GM18870 (cell line): Measurements from ENCODE around the gene NHS.
"Not testable (repeated sequence)": the region's sequence is repeated elsewhere in the genome, so short reads cannot be mapped to it uniquely, and the experiment has no call there.

Experiments
- ATAC-seq: cut with Tn5 transposase; IDR thresholded peaks from one replicate; pipeline ENCODE4 v1.9.1; 2021; ENCODE audit warnings: moderate library complexity; ENCODE audit not compliant: unreplicated experiment

NHS gene

DNA sequence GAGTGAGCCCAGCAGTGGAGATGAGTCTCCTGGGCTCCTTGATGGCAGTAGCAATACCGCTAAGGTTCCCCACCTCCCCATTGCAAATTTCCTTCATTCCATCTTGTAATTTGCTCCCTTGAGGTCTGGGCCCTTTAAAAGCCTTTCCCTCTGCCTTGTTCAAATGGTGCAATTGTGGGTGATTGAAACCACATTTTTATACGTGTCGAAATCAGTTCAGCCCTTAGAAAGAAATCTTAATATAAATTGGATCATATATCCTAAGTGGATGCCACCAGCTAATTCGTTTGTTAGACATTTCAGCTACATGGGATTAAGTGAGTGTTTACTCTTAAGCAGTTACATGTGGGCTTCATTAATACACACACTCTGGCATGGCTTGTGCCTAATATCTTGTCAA lies 68.6 kb downstream of the NHS start:
- ATAC-seq = no peak

DNA sequence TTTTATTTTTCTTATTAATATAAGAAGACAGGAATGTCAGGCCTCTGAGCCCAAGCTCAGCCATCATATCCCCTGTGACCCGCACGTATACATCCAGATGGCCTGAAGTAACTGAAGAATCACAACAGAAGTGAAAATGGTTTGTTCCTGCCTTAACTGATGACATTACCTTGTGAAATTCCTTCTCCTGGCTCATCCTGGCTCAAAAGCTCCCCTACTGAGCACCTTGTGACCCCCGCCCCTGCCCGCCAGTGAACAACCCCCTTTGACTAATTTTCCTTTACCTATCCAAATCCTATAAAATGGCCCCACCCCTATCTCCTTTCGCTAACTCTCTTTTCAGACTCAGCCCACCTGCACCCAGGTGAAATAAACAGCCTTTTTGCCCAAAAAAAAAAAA lies 71.3 kb downstream of the NHS start:
- not testable (repeated sequence) for ATAC-seq

DNA sequence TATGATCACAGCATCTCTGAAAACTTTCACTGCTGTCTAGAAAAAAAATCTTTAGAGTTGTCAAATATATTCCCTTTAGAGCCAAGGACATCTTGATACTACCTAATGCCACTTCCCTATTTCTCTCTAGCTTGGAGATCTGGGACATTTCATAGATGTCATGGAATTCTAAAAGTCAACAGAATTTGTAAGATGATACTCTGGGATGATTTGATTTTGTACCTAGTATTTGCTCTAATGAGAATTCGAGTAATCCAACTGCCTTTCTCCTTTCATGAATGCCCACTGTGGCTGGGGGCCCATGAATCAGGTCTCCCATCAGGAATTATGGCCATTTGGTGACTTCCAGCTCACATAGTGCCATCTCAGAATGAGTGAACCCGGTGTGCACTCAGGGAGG lies 73.2 kb downstream of the NHS start:
- ATAC-seq = no peak

DNA sequence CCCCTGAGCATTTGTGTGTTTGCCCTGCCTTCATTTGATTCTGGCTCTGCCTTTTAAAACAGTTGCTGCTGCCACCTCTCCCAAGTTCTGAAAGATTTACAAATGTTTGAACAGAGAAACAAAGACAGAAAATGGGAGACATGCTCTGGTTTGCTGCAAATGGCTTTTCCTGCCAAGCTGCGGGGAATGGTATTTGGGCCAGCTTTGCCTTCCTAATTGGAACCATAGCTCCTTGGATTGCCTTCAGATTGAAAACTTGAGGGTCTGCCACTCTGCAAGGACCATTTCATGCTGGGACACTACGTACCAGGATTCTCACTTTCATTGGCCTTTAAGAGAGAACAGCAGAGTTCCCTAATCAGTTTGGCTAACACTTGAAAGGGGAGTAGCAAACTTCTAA lies 74.9 kb downstream of the NHS start:
- ATAC-seq = no peak

DNA sequence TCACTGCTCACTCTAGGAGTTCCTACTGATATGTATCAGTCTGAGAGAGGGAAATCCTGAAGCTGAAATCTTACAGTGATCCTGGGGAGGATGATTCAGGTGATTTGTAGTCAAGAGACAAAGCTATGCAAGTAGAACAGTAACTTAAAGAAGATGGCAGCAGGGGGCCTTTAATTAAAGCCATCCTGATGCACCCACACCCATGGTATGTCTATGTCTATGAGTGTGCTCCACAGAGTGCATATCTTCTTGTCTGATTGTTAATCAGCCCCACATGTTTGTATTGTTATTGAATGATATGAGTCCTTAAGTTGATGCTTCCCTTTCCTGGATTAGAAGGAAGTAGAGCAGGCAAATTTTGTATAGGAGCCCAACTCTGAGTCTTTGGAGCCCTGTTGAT lies 78.8 kb downstream of the NHS start:
- no peak for ATAC-seq

DNA sequence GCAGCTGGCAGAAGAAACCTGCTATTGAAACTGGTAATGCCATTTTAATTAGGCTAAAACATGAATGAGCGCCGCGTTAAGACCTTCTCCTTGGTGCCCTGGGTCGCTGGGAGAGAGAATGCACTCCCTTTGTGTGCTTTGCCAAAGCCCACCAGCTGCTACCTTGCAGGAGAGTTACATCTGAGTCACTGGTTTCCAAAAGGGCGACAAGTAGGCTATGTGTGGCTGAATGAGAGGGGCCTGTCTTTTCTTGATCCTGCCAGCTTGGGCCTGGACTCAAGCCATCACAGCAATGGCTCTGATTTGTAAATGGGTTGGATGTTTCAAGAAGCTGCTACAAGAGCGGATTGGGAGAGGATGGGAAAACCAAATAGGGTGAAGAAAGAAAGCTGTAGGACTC lies 81.5 kb downstream of the NHS start:
- no peak for ATAC-seq

DNA sequence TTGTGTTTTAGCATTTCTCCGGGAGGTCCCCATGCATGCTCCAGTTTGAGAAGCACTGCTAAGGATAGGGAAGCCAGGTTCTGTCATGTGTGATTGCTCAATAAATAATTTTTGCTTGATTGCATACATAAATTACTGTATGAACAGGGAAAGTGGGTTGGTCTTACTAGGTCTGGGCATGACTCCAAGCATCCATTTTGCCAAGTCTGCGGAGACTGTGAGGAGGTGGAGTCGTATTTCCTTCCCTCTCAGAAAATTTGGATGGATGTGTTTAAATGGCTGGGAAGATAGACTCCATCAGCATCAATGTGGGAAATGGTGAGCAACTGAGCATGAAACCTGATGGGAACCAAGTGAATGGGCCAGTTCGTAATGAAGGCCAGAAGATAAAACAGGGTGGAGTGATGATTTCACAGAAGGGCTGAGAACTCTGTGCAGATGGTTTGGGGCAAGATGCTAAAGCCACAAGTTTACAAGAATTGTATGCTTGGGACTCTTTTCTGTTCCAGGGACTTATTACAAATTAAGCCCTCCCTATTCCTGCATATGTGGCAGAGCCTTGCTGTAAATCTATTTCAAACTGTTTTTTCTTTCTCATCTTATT lies 84.1 kb downstream of the NHS start:
- no peak for ATAC-seq

DNA sequence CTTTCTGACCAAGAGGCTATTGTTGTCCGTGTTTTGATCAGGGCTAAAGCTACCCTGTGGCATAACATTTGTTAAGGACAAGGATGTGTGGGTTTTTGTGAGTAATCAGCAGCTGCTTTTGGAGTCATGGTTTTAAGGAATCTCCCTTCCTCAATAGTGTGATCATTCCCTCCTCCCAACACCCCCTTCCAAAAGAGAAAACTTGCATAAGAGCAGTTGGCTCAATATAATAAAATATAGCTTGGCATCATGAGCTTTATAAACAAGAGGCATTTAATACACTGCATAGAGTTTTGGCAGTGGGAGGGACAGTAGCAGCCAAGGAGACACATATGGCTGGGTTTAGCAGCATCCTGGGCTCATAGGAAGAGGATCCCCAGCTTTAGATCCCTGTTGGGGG lies 84.7 kb downstream of the NHS start:
- no peak for ATAC-seq

DNA sequence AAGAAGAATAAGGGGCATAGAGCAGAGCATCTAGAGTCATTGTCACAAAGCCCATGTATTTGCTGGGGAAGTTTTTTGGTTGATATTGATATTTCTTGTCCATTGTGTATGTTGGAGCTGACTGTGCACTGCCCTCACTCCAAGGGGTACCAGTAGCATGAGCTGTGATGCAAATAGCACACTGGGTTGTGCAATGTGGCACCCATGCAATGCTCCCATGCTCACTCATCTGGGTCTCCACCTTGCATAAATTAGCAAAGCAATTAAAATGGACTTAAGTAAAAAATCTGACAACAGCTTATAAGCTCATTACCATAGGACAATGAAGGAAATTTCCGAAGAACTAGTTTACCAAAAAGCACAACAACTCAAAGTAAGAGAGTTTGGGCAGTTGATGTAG lies 87.9 kb downstream of the NHS start:
- no peak for ATAC-seq

DNA sequence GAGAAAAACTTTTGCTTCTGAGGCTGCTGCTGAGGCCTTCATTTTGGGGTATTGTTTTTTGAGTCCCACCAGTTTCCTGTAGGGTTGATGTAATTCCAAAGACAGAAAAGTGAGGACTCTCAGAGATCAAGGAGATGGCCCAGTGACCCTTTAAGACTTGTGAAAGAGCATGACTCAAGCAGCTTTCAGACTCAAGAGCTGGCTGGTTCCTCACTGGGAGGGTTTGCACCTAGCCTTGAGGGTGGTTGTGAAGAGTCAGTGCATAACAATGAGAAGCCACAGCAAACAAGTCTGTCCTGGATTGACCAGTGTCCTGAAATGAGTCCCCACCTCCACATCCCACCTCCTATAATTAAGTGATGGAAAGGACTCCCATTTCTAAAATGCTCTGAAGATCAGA lies 89.2 kb downstream of the NHS start:
- no peak for ATAC-seq

DNA sequence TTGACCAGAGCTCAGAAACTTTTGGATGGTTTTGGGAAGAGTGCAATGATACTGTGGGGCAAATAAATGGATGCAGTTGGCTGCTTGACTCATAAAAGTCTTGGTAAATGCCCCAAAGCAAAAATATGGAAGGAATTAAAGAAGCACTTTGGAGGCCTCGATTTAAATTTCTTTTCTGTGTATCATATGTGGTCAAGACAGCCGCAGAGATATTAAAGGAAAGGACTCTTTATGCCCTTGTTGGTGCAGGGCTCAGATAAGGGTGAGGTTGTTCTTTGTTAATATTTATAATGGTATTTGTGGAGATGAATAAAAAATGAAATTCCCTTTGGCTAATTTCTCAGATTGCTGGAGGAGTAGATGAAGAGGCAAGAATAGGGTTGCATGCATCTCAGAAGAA lies 90.2 kb downstream of the NHS start:
- ATAC-seq = no peak

DNA sequence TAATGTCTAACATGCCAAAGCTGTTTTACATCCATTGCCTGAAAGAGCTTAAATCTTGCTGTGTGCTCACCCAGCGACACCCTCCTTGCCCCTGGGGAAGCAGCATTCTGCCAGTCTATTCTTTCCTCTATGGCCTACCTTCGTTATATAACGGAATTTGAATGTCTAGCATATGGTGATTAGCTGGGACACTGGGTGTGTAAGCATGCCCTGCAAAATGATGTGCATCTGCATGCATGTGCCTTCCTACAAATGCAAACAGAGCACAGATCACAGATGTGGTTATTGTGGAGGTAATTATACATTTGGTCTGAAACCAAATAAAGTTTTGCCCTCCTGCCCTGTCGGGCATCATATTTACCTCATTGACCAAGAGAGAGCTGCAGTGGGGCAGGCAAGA lies 90.8 kb downstream of the NHS start:
- no peak for ATAC-seq

DNA sequence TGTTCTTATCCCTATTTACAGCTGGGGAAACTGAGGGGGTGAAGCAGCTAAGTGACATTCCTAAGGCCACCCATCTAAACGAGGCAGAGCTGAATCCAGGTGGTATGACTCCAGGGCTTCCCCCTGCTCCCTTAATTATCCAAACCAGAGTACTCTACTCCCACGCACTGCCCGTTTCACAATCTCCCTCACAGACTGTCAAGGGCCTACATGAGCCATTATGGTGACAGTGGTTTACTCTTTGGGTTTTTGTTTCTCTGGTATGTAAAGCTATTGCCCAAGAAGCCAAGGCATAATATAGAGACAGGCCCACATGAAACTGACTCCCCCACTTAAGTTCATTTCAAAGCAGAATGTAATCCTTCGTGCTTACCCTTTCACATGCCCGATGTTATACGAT lies 95.1 kb downstream of the NHS start:
- ATAC-seq = no peak

DNA sequence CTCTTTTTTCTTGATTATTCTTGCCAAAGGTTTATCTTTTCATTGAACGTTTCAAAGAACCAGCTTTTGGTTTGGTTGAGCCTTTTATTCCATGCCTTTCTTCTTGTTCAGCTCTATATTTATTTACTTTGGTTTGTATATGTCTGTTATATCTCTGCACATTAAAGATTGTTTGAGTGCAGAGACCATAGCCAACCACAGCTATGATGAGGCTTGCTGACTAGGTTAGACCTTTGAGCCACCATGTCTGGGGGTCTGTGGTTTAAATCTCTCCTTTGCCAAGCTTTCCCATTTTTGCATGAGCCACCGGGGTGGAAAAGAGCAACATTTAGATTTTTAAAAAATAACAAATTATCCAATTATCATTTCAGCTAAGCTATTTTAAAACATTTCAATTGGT lies 96.1 kb downstream of the NHS start:
- no peak for ATAC-seq

DNA sequence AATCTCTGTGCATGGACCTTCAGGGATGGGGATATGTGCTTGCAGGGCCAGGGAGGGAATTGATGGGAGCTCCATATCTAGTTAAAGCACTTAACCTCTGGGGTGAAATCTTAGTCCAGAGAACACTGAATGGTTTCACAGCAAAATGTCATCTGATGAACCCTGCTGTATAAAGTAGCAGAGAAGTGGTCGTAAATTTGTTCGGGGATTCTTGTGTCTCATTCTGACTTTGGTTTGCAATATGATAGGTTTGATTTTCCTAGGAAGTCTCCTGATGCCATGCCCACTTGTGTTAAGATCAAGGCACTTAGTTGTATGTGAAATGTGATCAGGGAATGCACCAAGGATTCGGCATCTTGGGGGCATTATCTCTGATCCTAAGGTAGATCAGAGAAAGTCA lies 96.9 kb downstream of the NHS start:
- no peak for ATAC-seq

DNA sequence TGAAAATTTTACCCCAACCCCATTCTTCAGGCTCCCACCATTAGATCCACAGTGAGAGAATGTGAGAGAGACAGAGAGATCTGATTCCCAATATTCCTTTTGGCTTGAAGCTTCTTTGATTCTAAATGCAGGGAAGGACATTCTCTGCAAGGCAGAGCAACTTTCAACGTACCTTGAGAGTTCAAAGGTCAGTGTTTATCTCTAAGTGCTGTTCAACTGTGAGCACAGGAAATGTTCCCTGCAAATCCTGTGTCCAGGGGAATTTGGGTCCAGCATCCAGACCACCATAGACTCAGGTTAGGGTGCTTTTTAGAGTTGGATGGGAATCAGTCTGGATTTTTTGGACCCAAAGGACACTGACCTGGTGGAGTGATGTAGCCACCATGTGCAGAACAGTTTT lies 97.4 kb downstream of the NHS start:
- ATAC-seq = no peak

DNA sequence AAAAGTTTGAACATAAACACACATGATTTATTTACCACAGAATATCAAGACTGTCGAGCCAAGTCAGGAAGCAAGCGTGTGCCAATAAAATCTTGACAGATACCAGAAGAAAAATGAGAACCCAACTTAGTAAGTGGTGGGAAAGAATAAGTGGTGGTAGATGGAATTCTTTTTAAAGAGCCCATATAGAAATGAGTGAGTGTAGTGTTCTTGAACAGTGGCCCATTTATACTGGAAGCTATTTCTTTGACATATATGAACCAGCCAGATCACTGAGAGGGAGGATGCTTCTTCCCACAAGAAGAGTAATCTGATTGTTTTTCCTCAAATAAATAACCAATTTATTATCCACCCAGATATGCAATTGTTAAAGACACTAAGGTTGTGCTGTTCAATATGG lies 98.0 kb downstream of the NHS start:
- no peak for ATAC-seq

DNA sequence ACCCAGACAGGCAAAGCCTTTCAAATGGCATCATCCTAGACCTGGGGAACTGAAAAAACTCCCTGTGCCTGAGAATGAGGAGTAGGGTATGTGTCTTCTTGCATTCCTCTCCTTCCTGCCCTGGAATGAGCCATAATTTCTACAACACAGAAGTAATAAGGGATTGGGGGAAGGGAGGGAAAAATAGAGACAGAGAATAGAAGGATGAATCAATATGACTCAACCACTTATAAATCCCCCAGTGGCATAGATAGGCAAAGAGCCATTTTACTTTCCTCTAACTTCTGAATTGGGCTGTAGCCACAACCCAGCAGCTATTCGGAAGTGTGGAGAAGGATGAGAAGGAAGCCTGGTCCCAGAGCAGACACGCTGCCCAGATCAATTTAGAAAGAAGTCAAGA lies 99.9 kb downstream of the NHS start:
- ATAC-seq = no peak

DNA sequence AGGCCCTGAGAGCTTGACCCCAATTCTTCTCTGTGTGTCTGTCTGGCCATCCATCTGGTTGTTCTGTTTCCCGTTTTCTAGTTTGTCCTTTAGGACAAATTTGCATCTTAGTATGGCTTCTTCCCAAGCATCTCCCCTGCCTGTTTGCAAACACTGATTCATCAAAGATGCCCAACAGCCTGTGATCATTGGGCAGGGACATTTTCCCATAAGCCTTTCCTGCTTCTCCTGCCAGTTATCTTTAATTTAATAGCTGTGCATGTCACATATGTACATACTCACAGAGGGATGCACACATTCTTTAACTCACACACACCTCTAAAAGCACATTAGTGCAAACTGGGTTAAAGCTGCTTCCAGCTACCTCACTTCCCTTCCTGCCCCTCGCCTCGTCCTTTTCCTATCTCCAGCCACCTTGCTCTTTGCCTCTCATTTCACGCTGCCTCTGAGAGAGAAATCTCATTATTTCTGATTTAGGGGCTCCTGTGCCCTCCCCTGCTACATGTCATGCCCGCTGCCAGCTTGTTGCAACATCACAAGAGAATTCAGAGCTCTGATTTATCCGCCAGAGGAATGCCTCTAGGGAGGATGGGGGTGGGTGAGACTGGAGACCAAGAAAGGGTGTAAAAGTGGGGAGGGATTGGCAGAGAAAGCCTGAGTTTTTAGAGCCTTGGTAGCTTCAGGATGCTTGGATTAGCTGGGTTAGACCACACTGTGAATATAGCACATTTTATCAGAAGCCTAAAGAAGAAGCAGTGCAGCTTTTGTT lies 100.6 kb downstream of the NHS start:
- no peak for ATAC-seq

DNA sequence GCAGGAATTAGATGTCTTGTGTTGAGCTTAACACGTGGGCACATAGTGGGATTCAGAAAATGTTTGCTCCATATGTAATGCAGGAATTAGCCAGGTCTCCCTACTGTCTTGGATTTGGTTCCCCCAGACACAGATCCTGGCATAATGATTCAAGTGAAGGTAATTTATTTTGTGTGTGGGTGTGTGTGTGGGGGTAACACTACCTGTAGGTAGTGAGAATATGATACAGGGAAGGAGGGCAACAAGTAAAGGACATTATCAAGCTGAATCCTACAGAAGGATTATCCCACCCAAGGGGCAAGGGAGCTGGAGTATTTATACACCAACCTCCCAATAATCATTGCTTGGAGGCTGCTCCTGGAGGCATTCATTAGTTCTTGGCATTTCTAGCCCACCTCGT lies 101.4 kb downstream of the NHS start:
- ATAC-seq = no peak

DNA sequence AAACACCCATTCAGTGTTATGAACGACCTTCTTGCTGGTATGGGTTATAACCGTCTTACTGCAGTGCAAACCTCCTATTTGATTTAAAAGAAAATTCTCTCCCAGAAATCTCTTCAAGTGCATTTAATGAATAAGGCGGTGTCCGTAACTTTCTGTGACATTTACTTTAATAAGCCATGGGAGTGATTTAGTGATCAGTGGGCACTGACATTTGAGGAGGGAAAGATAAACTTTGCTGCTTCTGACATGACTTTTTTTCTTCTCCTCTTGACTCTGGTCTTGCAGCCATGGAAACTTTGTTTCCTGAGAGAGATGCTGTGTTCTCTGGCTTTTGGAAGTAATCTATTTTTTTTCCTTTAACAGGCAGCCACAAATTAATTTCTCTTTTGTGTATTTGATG lies 106.1 kb downstream of the NHS start:
- no peak for ATAC-seq

DNA sequence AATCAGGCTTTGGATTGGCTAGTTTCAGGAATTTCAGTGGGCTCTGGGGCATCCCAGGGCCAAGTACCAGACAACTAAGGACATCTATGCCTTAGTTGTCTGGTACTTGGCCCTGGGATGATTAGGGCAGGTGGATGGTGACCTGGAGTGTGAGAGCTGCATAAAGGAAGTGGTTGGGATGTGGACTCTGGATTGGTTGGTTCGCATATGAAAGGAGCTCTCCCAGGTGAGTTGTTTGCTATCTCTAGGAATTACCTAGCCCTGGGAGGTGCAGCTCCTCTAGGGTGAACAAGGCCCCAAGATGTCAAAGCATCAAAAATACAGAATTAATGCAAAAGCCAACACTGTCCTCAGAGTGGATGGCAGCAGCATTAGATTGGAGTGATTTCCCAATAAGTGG lies 109.6 kb downstream of the NHS start:
- ATAC-seq = no peak

DNA sequence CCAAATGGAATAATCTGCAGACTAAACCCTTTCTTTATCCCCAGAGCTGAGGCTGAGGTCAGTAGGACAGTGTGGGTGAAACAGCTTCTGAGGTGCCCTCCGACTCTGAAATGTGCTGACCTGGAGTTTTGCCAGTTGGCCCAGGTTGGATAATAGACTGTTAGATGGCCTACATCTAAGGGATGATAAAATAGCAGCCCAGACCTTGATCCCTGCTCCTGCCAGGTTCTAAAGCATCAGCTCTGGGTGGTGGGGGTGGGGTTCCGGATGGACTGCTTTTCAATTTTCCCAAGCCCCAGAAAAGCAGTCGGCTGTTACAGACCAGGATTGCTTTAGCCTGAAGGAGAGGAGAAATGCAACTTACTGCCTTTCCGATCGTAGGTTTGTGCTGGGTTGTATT lies 110.4 kb downstream of the NHS start:
- ATAC-seq = no peak
